Sciatic nerve (tissue), 2 donors: ENCODE data around the gene ANKS1B. TPM values are rescaled to one million over a fixed set of nuclear protein-coding genes. Genes with fewer than 3 reads are reported as not detected.

Experiments
- ATAC-seq: fragments of 200-7000 bp; cut with Tn5 transposase; one replicate; pipeline ENCODE4 v1.9.1; 2020; ENCODE audit warnings: mild to moderate bottlenecking, moderate library complexity
- DNase-seq: peaks from one replicate; pipeline ENCODE4 v3.0.0-alpha.2; 2020; ENCODE audit warnings: low spot score
- intact Hi-C: fragments of 100-400 bp; cut with DNase I; formaldehyde crosslinking; loops from one replicate; pipeline ENCODE4 v1.14.2; 2022
- total RNA-seq: library from RNA; stranded (reverse); fragmentation: NEBNext Ultra II Directional; extraction: Animal tissue kit (Norgen Biotek cat#: 25700); gene quantifications from one replicate; pipeline ENCODE4 v1.2.1, GENCODE V29; 2021
- donor health status: DM: no; HTN: no; CAD: no.
- donor health status: DM: no; HTN: no; CAD: no.

The ANKS1B gene
- total RNA-seq, 1 donor from 2014 or later, result 20.8 TPM

DNA sequence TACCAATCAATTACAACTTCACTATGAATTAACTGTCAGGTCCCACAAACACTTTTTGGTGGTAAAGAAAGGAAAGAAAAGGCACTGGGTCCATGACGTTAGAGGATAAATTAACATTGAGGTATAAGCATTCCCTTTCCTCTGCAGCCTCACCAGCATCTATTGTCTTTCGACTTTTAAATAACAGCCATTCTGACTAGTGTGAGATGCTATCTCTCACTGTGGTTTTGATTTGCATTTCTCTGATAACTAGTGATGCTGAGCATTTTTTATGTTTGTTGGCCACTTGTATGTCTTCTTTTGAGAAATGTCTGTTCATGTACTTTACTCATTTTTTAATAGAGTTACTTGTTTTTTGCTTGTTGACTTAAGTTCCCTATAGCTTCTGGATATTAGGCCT lies 9.4 kb downstream of the ANKS1B start:
- no peak for DNase-seq
- intact Hi-C loops, result no loop called here
- no peak for ATAC-seq

DNA sequence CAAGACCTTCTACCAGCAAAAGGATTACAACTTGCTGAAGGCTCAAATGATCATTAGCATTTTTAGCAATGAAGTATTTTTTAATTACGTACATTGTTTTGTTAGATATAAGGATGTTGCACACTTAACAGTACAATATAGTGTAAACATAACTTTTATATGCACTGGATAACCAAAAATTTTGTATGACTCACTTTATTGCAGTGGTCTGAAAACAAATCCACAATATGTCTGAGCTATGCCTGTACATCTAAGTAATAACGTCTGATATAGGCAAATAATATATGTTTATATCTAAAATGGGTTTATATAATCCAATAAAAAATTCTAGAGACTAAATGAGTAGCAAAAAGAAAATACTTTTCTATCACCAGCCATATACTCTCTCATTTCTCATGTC lies 10.6 kb downstream of the ANKS1B start:
- ATAC-seq (no peak), DNase-seq (no peak)
- intact Hi-C loops, result no loop called here

DNA sequence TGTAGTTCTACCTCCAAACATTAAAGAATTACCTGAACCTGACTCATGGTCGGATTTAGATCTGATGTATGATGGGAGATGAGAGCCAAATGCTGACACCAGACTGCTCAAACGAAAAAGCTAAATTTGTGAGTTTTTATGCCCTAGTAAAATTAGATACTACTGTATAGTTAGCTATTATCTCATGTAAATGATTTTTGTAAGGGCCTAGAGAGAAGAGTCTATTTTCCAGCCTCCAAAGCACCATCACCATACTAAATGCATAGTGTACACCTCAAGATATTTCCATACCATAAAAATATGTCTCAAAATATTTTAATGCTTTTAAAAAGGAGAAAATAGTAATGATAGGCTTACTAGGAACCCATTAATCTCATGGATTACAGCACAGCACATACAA lies 18.3 kb downstream of the ANKS1B start:
- DNase-seq (no peak), ATAC-seq (no peak)
- intact Hi-C loops, result no loop called here

DNA sequence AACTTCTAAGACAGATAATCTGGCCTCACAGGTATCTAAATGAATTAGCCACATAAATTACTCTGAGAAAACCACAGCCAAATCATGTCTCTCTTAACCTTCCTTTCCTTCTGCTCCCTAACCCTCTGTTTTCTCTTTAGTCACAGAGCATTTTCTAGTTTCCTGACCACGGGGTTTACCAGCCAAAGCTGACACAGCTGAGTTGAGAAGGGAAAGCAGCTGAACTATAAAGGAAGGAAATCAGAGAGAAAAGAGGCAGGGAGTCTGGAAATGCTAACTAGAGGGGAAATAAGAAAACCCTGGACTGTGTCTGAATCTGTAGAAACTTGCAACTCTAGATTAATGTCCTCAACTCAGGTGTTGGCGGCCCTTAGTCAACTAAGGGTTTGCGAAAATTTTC lies 24.4 kb downstream of the ANKS1B start:
- DNase-seq (no peak), ATAC-seq (peak; percentile 53)
- intact Hi-C loops, result no loop called here

DNA sequence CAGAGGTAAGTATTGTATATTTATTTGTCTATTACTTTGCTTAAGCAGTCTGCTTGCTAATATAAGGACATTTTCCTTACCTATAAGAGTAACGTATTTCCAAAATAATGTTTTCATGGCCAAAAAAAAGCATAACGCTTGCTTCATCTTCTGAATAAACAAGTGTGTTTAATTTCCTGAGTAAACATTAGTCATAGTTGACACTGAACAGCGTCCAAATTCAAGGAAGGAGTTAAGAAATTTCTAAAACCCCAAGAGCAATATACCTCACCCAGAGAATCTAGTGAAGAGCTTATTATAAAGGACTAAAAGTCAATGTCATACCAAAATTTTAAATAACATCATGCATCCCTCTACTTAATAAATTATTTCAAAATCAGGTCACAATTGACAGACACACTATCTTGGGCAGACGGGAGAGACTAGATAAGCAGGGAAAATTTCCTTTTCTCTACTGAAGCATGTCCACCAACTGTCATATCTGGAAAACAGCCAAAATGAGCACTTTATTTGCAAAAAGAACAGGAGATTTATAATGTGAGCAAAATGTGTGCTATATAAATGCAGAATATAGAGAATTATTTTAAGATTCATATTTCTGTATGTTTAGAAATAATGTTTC lies 25.1 kb downstream of the ANKS1B start:
- DNase-seq (no peak), ATAC-seq (no peak)
- intact Hi-C loops, result no loop called here

DNA sequence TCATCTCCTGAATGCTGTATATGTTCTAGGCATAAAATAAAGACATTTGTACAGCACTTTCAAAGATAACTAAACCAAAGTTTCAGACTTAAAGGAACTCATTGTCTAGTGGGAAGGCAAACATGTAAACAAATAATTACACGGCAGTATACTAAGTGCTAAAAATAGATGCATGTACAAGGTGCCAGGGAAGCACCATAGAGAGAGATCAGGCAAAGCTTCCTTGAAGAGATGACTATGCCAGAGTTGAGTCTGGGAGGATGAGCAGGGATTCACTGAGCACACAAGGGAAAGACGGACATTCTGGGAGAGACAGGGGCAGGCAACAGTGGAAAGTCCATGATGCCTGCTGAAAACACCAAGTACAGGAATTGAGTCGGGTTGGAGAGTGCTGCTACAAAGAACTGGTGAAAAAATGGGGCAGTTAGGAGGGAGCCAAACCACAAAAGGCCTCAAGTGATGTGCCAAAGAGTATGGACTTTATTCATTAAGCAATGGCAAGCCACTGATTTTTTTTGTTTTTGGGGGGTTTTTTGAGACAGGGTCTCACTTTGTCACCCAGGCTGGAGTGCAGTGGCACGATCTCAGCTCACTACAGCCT lies 26.8 kb downstream of the ANKS1B start:
- intact Hi-C loops, result no loop called here
- ATAC-seq (no peak), DNase-seq (no peak)

DNA sequence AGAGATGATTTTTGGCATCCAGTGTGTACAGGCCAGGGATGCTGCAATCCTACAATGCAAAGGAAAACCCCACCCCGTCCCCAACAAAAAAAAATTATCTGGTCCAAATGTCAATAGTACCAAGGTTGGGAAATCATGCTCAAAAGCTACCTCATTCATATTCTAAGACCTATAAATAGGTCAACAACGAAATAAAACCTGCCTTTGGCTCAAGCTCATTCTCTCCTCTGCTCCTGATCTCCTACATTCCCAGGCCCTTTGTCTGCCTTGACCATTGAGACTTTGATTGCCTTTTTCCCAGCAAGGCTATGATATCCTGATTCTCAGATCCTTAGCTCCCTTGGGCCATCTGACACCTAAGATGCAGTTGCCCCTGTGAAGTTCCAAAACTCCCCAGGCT lies 30.0 kb downstream of the ANKS1B start:
- no peak for ATAC-seq
- intact Hi-C loops, result no loop called here
- no peak for DNase-seq

DNA sequence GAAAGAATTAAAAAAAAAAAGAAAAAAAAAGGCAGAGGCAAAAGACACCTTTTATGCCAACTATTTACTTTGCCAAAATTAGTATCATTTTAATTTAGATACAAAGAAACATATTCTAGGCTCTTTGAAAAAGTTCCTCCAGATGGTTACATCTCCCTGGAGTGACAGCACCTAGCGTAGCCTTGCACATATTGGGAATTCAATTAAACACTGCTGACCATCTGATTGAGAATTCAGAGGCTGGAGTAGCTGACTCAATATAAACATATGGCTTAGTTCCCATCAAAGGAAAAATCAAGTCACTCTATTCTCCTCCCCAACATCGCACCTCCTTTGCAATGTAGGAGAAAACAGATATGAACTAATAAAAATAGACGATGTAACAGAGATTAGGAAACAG lies 36.4 kb downstream of the ANKS1B start:
- intact Hi-C loops, result no loop called here
- DNase-seq (no peak), ATAC-seq (no peak)

DNA sequence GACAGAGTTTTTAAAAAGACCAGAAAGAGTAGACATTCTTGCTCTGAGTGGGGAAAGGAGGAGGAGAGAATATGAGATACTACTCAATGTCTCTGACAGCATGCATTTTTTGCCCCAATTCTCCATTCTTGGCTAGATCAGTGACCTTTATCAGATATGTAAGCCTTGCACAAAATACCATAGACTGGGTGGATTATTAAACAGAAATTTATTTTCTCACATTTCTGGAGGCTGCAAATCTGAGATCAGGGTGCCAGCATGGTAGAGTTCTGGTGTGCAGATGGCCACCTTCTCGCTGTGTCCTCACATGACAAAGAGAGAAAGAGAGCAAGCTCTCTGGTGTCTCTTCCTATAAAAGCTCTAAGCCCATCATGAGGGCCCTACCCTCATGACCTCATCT lies 38.6 kb downstream of the ANKS1B start:
- ATAC-seq, result no peak
- intact Hi-C loops, result no loop called here
- no peak for DNase-seq

DNA sequence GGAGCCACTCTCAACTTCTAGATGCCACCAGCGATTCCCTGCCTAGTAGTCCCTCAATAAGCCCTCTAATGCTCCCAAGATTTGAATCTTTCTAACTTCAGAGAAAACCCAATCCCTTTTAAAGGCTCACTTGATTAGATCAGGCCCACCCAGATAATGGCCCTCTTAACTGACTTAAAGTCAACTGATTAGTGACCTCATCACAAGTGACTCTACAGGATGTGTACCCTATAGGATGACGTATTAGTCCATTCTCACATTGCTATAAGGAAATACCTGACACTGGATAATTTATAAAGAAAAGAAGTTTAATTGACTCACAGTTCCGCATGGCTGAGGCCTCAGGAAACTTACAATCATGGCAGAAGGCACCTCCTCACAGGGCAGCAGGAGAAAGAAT lies 49.1 kb downstream of the ANKS1B start:
- intact Hi-C loops, result no loop called here
- DNase-seq (no peak), ATAC-seq (no peak)

DNA sequence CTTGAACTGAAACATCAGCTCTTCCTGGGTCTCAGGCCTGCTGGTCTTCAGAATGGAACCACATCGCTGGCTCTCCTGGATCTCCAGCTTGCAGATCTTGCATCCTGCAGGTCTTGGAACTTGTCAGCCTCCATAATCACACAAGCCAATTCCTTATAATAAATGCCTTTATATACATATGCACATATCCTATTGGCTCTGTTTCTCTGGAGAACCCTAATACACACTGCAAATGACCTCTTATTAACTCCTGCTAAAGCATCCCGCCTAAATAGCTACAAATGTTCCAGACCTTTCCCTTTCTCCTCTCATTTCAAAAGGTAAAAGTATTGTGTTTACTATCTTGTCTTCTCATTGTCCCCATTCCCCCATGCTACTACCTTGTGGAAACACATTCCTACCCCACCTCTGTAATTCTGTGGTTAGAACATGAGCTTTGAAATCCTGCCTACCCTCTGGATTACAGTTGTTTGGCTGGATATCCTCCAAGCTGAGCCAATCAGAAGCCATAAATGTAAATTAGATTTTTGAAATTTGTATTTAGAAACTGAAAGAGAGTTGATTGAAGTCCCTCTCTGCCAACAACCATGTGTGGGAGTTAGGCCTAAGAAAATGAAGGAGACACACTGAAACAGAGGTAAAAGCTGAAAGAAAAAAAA lies 58.1 kb downstream of the ANKS1B start:
- intact Hi-C loops, result no loop called here

DNA sequence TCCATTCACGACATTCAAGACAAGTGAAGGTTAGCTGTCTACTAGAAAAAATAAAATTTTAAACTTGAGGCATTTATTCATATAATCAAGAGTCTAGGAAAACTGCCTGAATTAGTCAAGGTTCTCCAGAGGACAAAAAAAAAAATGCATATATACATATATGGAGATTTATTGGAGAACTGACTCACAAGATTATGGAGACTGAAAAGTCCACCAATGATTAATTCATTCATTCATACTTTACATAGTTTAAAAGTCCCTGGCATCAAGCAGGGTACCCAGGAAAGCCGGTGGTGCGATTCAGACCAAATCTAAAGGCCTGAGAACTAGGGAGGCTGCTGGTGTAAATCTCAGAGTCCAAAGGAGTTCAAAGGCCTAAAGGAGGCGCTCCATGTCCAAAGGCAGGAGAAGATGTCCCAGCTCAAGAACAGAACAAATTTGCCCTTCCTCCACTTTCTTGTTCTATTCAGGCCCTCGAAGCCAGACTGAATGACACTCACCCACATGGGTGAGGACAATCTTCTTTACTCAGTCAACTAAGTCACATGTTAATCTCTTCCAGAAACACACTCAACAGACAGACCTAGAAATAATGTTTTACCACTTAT lies 64.3 kb downstream of the ANKS1B start:
- ATAC-seq (no peak), DNase-seq (no peak)
- intact Hi-C loops, result no loop called here

More for the DNA sequence above, 58.1 kb downstream of the ANKS1B start:
- ATAC-seq (no peak), DNase-seq (no peak)

DNA sequence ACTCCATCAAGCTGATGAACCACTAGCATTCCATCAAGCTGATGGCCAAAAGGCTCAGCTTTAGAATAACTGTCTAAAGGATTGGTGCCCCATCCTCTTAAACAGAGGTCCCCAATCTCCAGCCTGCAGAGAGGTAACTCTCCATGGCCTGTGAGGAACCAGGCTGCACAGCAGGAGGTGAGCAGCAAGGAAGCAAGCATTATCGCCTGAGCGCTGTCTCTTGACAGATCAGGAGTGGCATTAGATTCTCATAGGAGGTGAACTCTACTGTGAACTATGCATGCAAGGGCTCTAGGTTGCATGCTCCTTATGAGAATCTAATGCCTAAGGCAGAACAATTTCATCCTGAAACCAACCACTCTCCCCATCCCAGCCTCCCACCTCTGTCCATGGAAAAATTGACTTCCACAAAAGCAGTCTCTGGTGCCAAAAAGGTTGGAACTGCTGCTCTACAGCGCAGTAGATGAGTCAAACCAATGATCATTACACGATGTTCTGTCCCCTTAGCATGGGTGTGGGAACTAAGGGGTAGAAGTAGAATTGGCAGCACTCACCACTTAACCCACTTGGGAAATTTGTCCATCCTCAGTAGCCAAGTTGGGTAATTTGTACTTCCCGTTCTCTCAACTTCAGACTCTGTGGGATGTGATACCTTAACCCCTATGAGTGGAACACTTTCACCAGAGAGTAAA lies 66.9 kb downstream of the ANKS1B start:
- intact Hi-C loops, result no loop called here
- ATAC-seq (peak; percentile 94), DNase-seq (no peak)

DNA sequence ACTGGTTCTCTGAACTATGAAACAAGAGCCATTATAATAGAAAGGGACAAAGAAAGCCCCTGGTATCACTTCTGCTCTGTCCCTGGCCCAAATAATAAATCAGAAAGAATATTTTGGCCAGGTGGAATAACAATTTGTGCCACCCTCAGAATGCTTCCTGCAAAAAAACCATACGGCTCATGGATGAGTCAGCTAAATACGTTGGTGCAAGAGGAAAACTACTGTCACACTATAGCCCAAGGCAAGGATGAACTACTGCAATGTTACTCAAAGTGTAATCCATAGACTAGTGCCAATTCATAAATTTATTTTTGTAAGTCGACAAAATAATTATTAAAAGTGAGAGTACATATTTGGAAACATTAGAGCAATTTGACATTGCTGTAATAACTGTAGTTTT lies 68.2 kb downstream of the ANKS1B start:
- intact Hi-C loops, result no loop called here

DNA sequence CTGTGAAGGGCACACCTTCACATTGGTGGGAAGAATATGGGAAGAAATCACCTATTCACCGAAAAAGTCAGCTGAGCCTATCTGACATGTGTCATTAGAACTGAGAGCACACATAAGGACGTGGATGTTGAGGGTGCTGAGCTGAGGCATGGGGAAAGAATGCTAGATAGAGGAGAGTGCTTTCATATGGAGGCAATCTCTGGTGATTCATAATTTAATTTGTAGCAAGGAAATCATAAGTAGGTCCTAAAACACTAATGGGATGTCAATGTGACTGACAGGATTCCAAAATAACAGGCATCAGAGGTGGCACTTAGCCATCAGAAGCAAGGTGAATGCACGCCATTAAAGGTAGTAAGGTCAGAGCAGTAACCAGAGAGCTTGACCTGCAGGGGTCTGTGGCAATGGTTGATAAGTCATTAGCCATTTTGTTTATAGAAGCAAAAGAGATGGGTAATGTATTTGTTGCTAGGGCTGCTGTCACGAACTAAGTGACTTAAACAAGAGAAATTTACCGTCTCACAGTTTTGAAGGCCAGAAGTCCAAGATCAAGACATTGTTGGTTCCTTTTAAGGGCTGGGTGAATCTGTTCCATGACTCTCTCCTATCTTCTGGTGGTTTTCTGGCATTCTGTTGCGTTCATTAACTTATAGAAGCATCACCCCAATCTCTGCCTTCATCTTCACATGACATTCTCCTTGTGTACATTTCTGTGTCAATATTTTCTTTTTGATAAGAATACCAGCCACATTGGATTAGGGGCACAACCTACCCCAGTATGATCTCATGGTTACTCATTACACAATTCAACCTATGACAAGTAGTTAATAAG lies 69.3 kb downstream of the ANKS1B start:
- DNase-seq, result no peak
- intact Hi-C loops, result no loop called here
- ATAC-seq, result no peak

More for the DNA sequence above, 68.2 kb downstream of the ANKS1B start:
- no peak for ATAC-seq
- DNase-seq, result no peak

DNA sequence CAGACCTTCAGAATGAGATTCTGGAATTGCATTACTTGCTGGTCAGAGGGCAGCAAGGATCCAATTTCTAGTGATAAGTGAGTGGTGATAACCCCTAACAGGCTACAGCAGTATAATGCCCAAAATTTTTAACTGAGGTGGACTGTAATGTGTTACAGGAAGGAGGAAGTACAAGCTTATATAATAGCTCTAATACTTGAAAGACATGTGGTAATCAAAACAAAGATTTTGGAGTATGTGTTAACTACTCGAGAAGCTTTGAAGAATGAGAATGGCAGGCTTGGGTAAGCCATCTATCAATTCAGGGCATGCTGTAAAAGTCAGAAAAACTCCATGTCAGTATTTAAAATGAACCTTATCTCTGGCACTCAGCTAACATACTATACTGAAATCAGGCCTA lies 70.5 kb downstream of the ANKS1B start:
- intact Hi-C loops, result no loop called here
- DNase-seq (no peak), ATAC-seq (no peak)

DNA sequence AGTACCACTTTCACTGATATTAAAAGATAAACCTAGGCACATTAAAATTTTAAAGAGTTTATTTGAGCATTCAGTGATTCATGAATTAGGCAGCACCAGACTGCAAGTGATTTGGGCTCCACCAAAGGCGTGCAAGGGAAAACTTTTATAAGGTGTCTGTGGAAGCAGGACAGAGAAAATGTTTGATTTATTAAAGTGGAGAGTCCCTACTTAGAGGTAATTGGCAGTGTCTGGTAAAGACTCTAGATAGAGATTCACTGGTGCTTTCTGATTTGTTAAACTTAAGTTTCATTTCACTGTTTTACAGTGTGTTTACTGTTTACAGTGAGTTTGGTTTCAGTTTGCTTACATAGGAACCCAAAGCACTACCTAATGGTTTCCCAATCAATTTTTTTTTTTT lies 72.8 kb downstream of the ANKS1B start:
- intact Hi-C loops, result no loop called here
- peak; percentile 20 for ATAC-seq
- no peak for DNase-seq

DNA sequence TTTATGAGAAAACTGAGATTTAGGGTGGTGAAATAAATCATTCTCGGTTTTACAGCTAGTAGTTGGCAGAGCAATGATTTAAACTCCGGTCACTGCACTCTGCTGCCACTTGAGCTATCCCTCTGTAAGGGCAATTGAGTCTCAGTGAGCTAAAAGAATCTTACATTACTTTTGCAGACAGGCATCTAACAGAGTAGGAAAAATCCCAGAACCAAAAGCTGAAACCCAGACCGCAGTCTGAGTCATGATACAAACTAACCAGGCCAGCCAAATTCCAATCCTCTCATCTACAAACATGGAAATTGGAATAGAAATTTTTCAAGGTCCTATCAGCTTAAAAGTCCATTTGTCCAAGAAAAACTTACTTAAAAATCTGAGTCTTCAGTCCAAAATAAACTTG lies 73.7 kb downstream of the ANKS1B start:
- intact Hi-C loops, result no loop called here
- DNase-seq (no peak), ATAC-seq (peak; percentile 97)

DNA sequence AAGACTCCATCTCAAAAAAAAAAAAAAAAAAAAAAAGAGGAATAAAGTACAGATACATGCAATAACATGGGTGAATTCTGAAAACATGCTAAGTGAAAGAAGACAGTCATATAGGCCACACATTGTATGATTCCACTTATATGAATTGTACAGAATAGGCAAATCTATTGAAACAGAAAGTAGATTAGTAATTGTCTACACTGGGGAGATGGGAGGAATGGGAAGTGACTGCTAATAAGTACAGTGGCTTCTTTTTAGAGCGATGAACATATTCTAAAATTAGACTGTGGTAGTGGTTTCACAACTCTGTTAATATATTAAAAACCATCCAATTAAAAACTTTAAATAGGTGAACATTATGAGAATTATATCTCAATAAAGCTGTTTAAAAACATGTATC lies 74.4 kb downstream of the ANKS1B start:
- ATAC-seq, result no peak

More for the DNA sequence above, 74.4 kb downstream of the ANKS1B start:
- intact Hi-C loops, result no loop called here
- DNase-seq, result no peak
